Upper lobe of right lung (tissue), 1 donor: Measurements from ENCODE around the gene RND2. TPM values are rescaled to one million over a fixed set of nuclear protein-coding genes. Genes with fewer than 3 reads are reported as not detected.

Source experiments
- ATAC-seq: fragments of 200-7000 bp; cut with Tn5 transposase; one replicate; pipeline ENCODE4 v1.9.1; 2020; ENCODE audit warnings: mild to moderate bottlenecking, moderate library complexity
- DNase-seq: peaks from one replicate; pipeline ENCODE4 v3.0.0-alpha.2; 2020
- H3K27ac ChIP-seq: fragments of 200-600 bp; one replicate; pipeline ENCODE4 v1.8.0; 2022
- H3K27me3 ChIP-seq: fragments of 200-600 bp; one replicate; pipeline ENCODE4 v1.8.0; 2022; ENCODE audit warnings: mild to moderate bottlenecking
- H3K36me3 ChIP-seq: fragments of 200-600 bp; one replicate; pipeline ENCODE4 v1.8.0; 2022
- H3K4me1 ChIP-seq: fragments of 200-600 bp; one replicate; pipeline ENCODE4 v1.8.0; 2022
- H3K4me3 ChIP-seq: fragments of 200-600 bp; one replicate; pipeline ENCODE4 v1.8.0; 2022; ENCODE audit warnings: mild to moderate bottlenecking
- H3K9me3 ChIP-seq: fragments of 200-600 bp; one replicate; pipeline ENCODE4 v1.8.0; 2022
- CTCF ChIP-seq: fragments of 200-600 bp; IDR thresholded peaks from one replicate; pipeline ENCODE4 v1.8.0; 2022; ENCODE audit warnings: antibody characterized with exemption
- intact Hi-C: fragments of 100-400 bp; cut with DNase I; formaldehyde crosslinking; loops from one replicate; pipeline ENCODE4 v1.11.0; 2022
- total RNA-seq: library from RNA; stranded (reverse); fragmentation: NEBNext Ultra II Directional; extraction: Animal tissue kit (Norgen Biotek cat#: 25700); gene quantifications from one replicate; pipeline ENCODE4 v1.2.1, GENCODE V29; 2021
- donor health status: DM: no; HTN: yes; CAD: no; lungs with severe emphysema.

RND2 gene
- total RNA-seq, 1 donor from 2014 or later: 0.78 TPM

GRCh38 chr17:43018932-43019331 is 6.1 kb upstream of the RND2 start:
- intact Hi-C loops: no loop called here
- no peaks in the 10 kb centered on the region for H3K27me3 ChIP-seq
- no peak for DNase-seq
- H3K4me1 ChIP-seq: peaks cover 53% of the 10 kb centered on the region
- peak overlapping the region; percentile 88 for H3K27ac ChIP-seq
- H3K4me3 ChIP-seq: no peak overlapping the region
- peaks cover 43% of the 10 kb centered on the region for H3K36me3 ChIP-seq
- H3K9me3 ChIP-seq: no peaks in the 10 kb centered on the region
- no peak for TF ChIP-seq CTCF
- no peak for ATAC-seq

GRCh38 chr17:43019418-43019817 is 5.6 kb upstream of the RND2 start:
- peak overlapping the region; percentile 88 for H3K27ac ChIP-seq
- no peaks in the 10 kb centered on the region for H3K9me3 ChIP-seq
- intact Hi-C loops: no loop called here
- no peak for TF ChIP-seq CTCF
- no peak overlapping the region for H3K4me3 ChIP-seq
- H3K36me3 ChIP-seq: peaks cover 38% of the 10 kb centered on the region
- DNase-seq (no peak), ATAC-seq (no peak)
- peaks cover 53% of the 10 kb centered on the region for H3K4me1 ChIP-seq
- no peaks in the 10 kb centered on the region for H3K27me3 ChIP-seq

- Histone ChIP-seq H3K27ac (peak overlapping the region; percentile 88), H3K36me3 (peaks cover 31% of the 10 kb centered on the region), H3K4me3 (peak overlapping the region; percentile 100), H3K9me3 (no peaks in the 10 kb centered on the region), H3K4me1 (peaks cover 46% of the 10 kb centered on the region), H3K27me3 (no peaks in the 10 kb centered on the region)
- no peak for TF ChIP-seq CTCF
- DNase-seq: no peak
- peak; percentile 0 for ATAC-seq
- intact Hi-C loops: no loop called here
Observed at GRCh38 chr17:43020030-43020621, 4.9 kb upstream of the RND2 start.

- H3K4me3 ChIP-seq: peak overlapping the region; percentile 100
- TF ChIP-seq CTCF: no peak
- no peaks in the 10 kb centered on the region for H3K9me3 ChIP-seq
- H3K36me3 ChIP-seq: peaks cover 22% of the 10 kb centered on the region
- H3K27me3 ChIP-seq: no peaks in the 10 kb centered on the region
- DNase-seq (peak; percentile 91), ATAC-seq (peak; percentile 65)
- intact Hi-C loops: no loop called here
- H3K4me1 ChIP-seq: peaks cover 41% of the 10 kb centered on the region
- peak overlapping the region; percentile 88 for H3K27ac ChIP-seq
Observed at GRCh38 chr17:43020789-43021740, 4.0 kb upstream of the RND2 start.

GRCh38 chr17:43021741-43022512 is 3.1 kb upstream of the RND2 start, which contains the start of gene VAT1:
VAT1 (minus strand) TSS chr17:43022385; CDS start chr17:43022322, 63 bp downstream.
- DNase-seq: peak; percentile 91
- H3K9me3 ChIP-seq: no peaks in the 10 kb centered on the region
- intact Hi-C loops: no loop called here
- ATAC-seq: peak; percentile 80
- H3K27ac ChIP-seq: peak within 1 kb of the TSS; percentile 88
- H3K27me3 ChIP-seq: no peaks in the 10 kb centered on the region
- H3K36me3 ChIP-seq: peaks cover 14% of the 10 kb centered on the region
- H3K4me1 ChIP-seq: peaks cover 39% of the 10 kb centered on the region
- peak within 1 kb of the TSS; percentile 100 for H3K4me3 ChIP-seq
- no peak for TF ChIP-seq CTCF
